Measurements from ENCODE around the gene TAS1R1. TPM values are rescaled to one million over a fixed set of nuclear protein-coding genes. Genes with fewer than 3 reads are reported as not detected.

Gene TAS1R1
- total and polyA plus RNA-seq, 3 experiments from 2014 or later: not detected

- no peak for DNase-seq
- POLR2A ChIA-PET: no interaction called here
Observed at GRCh38 chr1:6569033-6569432, 13.9 kb downstream of the TAS1R1 start.

GRCh38 chr1:6570100-6570499 is 15.0 kb downstream of the TAS1R1 start:
- Mint-ChIP-seq H3K4me1 (no peaks in the 10 kb centered on the region), H3K27me3 (peaks cover 0 to 11% of the 10 kb centered on the region in 2 donors), H3K36me3 (no peaks in the 10 kb centered on the region), H3K27ac (no peak overlapping the region), H3K4me3 (no peak overlapping the region), H3K9me3 (peaks cover 0 to 4% (median 0%) of the 10 kb centered on the region in 5 donors)
- CTCF ChIA-PET: interaction anchor here (1.5 kb wide), 1 partner anchor 147 kb away, joined by 3 read pairs; no protein-coding TSS in a partner anchor
- Histone ChIP-seq H3K9me3 (ENCODE audit: low read length) (no peaks in the 10 kb centered on the region), H3K36me3 (ENCODE audit: insufficient read depth, low read length) (no peaks in the 10 kb centered on the region), H3K4me1 (ENCODE audit: insufficient read depth, low read length) (no peaks in the 10 kb centered on the region), H3K27me3 (ENCODE audit: insufficient read depth, low read length, poor library complexity, severe bottlenecking) (no peaks in the 10 kb centered on the region), H3K4me3 (ENCODE audit: low read length) (no peak overlapping the region), H3K27ac (ENCODE audit: low read depth, low read length) (no peak overlapping the region)
- DNase-seq: no peak
- POLR2A ChIA-PET: interaction anchor here (0.9 kb wide), 1 partner anchor 10 kb away, joined by 3 read pairs; the partner anchor contains the start of gene ZBTB48

More at GRCh38 chr1:6569033-6569432, 13.9 kb downstream of the TAS1R1 start:
- H3K27me3 ChIP-seq (ENCODE audit: insufficient read depth, low read length, poor library complexity, severe bottlenecking): no peaks in the 10 kb centered on the region
- peaks cover 0 to 8% of the 10 kb centered on the region in 2 donors for H3K27me3 Mint-ChIP-seq
- no peak overlapping the region for H3K27ac ChIP-seq (ENCODE audit: low read depth, low read length)
- peak overlapping the region in 2 of 8 donors; percentile 4 to 43 for H3K27ac Mint-ChIP-seq
- CTCF ChIA-PET: interaction anchor here (1.7 kb wide), 1 partner anchor 9 kb away, joined by 4 read pairs; no protein-coding TSS in a partner anchor
- no peaks in the 10 kb centered on the region for H3K4me1 ChIP-seq (ENCODE audit: insufficient read depth, low read length)
- no peak overlapping the region for H3K4me3 Mint-ChIP-seq
- no peaks in the 10 kb centered on the region for H3K9me3 ChIP-seq (ENCODE audit: low read length)
- no peak overlapping the region for H3K4me3 ChIP-seq (ENCODE audit: low read length)
- no peaks in the 10 kb centered on the region for H3K4me1 Mint-ChIP-seq
- no peaks in the 10 kb centered on the region for H3K36me3 Mint-ChIP-seq
- H3K9me3 Mint-ChIP-seq: peaks cover 0 to 4% (median 0%) of the 10 kb centered on the region in 5 donors
- H3K36me3 ChIP-seq (ENCODE audit: insufficient read depth, low read length): no peaks in the 10 kb centered on the region

GRCh38 chr1:6570987-6571386 is 15.9 kb downstream of the TAS1R1 start:
- H3K4me3 ChIP-seq (ENCODE audit: low read length): no peak overlapping the region
- Mint-ChIP-seq H3K4me1 (no peaks in the 10 kb centered on the region), H3K27ac (no peak overlapping the region), H3K4me3 (no peak overlapping the region), H3K36me3 (no peaks in the 10 kb centered on the region), H3K9me3 (peaks cover 0 to 4% (median 0%) of the 10 kb centered on the region in 5 donors), H3K27me3 (peaks cover 0 to 11% of the 10 kb centered on the region in 2 donors)
- H3K27me3 ChIP-seq (ENCODE audit: insufficient read depth, low read length, poor library complexity, severe bottlenecking): no peaks in the 10 kb centered on the region
- DNase-seq: no peak
- CTCF ChIA-PET: interaction anchor here (1.5 kb wide), 1 partner anchor 148 kb away, joined by 3 read pairs; no protein-coding TSS in a partner anchor
- no peaks in the 10 kb centered on the region for H3K9me3 ChIP-seq (ENCODE audit: low read length)
- H3K4me1 ChIP-seq (ENCODE audit: insufficient read depth, low read length): no peaks in the 10 kb centered on the region
- no peak overlapping the region for H3K27ac ChIP-seq (ENCODE audit: low read depth, low read length)
- no peaks in the 10 kb centered on the region for H3K36me3 ChIP-seq (ENCODE audit: insufficient read depth, low read length)
- POLR2A ChIA-PET: interaction anchor here (0.6 to 0.9 kb wide), 2 partner anchors 9 to 62 kb away, joined by 3 read pairs; partner anchors contain the start of gene ZBTB48

GRCh38 chr1:6572653-6573383 is 17.7 kb downstream of the TAS1R1 start:
- Histone ChIP-seq H3K27ac (ENCODE audit: low read depth, low read length) (no peak overlapping the region), H3K36me3 (ENCODE audit: insufficient read depth, low read length) (no peaks in the 10 kb centered on the region), H3K4me1 (ENCODE audit: insufficient read depth, low read length) (no peaks in the 10 kb centered on the region), H3K27me3 (ENCODE audit: insufficient read depth, low read length, poor library complexity, severe bottlenecking) (no peaks in the 10 kb centered on the region), H3K4me3 (ENCODE audit: low read length) (no peak overlapping the region), H3K9me3 (ENCODE audit: low read length) (no peaks in the 10 kb centered on the region)
- ChIA-PET POLR2A (no interaction called here), CTCF (interaction anchor here (3.3 kb wide), 1 partner anchor 18 kb away, joined by 10 read pairs; the partner anchor contains the start of genes NOL9 and TAS1R1)
- no peaks in the 10 kb centered on the region for H3K4me1 Mint-ChIP-seq
- peaks cover 0 to 4% (median 0%) of the 10 kb centered on the region in 5 donors for H3K9me3 Mint-ChIP-seq
- H3K27me3 Mint-ChIP-seq: peaks cover 0 to 11% of the 10 kb centered on the region in 2 donors
- H3K36me3 Mint-ChIP-seq: no peaks in the 10 kb centered on the region
- DNase-seq: no peak
- H3K27ac Mint-ChIP-seq: peak overlapping the region in 1 of 8 donors; percentile 19
- no peak overlapping the region for H3K4me3 Mint-ChIP-seq

- no peaks in the 10 kb centered on the region for H3K36me3 ChIP-seq (ENCODE audit: insufficient read depth, low read length)
- ChIA-PET CTCF (interaction anchor here (3.3 kb wide), 1 partner anchor 20 kb away, joined by 10 read pairs; the partner anchor contains the start of genes NOL9 and TAS1R1), POLR2A (no interaction called here)
- Mint-ChIP-seq H3K27me3 (peaks cover 0 to 10% of the 10 kb centered on the region in 2 donors), H3K36me3 (no peaks in the 10 kb centered on the region), H3K4me1 (peaks cover under 1 to 3% (median 1%) of the 10 kb centered on the region in 3 donors), H3K9me3 (peaks cover 0 to 4% (median 0%) of the 10 kb centered on the region in 5 donors), H3K27ac (no peak overlapping the region), H3K4me3 (no peak overlapping the region)
- H3K4me1 ChIP-seq (ENCODE audit: insufficient read depth, low read length): peaks cover under 1% of the 10 kb centered on the region
- no peak overlapping the region for H3K4me3 ChIP-seq (ENCODE audit: low read length)
- no peaks in the 10 kb centered on the region for H3K27me3 ChIP-seq (ENCODE audit: insufficient read depth, low read length, poor library complexity, severe bottlenecking)
- no peak for DNase-seq
- H3K27ac ChIP-seq (ENCODE audit: low read depth, low read length): no peak overlapping the region
- H3K9me3 ChIP-seq (ENCODE audit: low read length): no peaks in the 10 kb centered on the region
Observed at GRCh38 chr1:6574025-6574620, 19.0 kb downstream of the TAS1R1 start.

- CTCF ChIA-PET: interaction anchor here (3.3 kb wide), 1 partner anchor 20 kb away, joined by 10 read pairs; the partner anchor contains the start of genes NOL9 and TAS1R1
- POLR2A ChIA-PET: no interaction called here
- Histone ChIP-seq H3K4me3 (ENCODE audit: low read length) (no peak overlapping the region), H3K27ac (ENCODE audit: low read depth, low read length) (no peak overlapping the region), H3K4me1 (ENCODE audit: insufficient read depth, low read length) (peaks cover 6% of the 10 kb centered on the region), H3K36me3 (ENCODE audit: insufficient read depth, low read length) (no peaks in the 10 kb centered on the region), H3K9me3 (ENCODE audit: low read length) (no peaks in the 10 kb centered on the region), H3K27me3 (ENCODE audit: insufficient read depth, low read length, poor library complexity, severe bottlenecking) (no peaks in the 10 kb centered on the region)
- Mint-ChIP-seq H3K36me3 (peaks cover 0 to 3% (median 0%) of the 10 kb centered on the region in 3 donors), H3K4me3 (no peak overlapping the region), H3K4me1 (peaks cover 8 to 10% (median 8%) of the 10 kb centered on the region in 3 donors), H3K9me3 (peaks cover 0 to 4% (median 0%) of the 10 kb centered on the region in 5 donors), H3K27ac (no peak overlapping the region), H3K27me3 (peaks cover 0 to 8% of the 10 kb centered on the region in 2 donors)
- DNase-seq: no peak
Observed at GRCh38 chr1:6574818-6575217, 19.7 kb downstream of the TAS1R1 start.

GRCh38 chr1:6577831-6578525 is 22.9 kb downstream of the TAS1R1 start:
- Histone ChIP-seq H3K4me1 (ENCODE audit: insufficient read depth, low read length) (peaks cover 30% of the 10 kb centered on the region), H3K9me3 (ENCODE audit: low read length) (no peaks in the 10 kb centered on the region), H3K4me3 (ENCODE audit: low read length) (no peak overlapping the region), H3K27me3 (ENCODE audit: insufficient read depth, low read length, poor library complexity, severe bottlenecking) (no peaks in the 10 kb centered on the region), H3K27ac (ENCODE audit: low read depth, low read length) (no peak overlapping the region), H3K36me3 (ENCODE audit: insufficient read depth, low read length) (no peaks in the 10 kb centered on the region)
- H3K9me3 Mint-ChIP-seq: no peaks in the 10 kb centered on the region
- peak overlapping the region in 6 of 8 donors; percentile 24 to 87 (median 65) for H3K27ac Mint-ChIP-seq
- peaks cover 0 to 3% of the 10 kb centered on the region in 2 donors for H3K27me3 Mint-ChIP-seq
- DNase-seq: no peak
- POLR2A ChIA-PET: interaction anchor here (4.0 kb wide), 1 partner anchor 24 kb away, joined by 64 read pairs; the partner anchor contains the start of gene KLHL21
- CTCF ChIA-PET: interaction anchor here (0.9 to 1.4 kb wide), 4 partner anchors 9 to 88 kb away, joined by 3 to 4 read pairs (median 4); partner anchors contain the start of genes NOL9 and TAS1R1
- peaks cover 29 to 40% (median 34%) of the 10 kb centered on the region in 3 donors for H3K4me1 Mint-ChIP-seq
- H3K4me3 Mint-ChIP-seq: peak overlapping the region in 4 of 7 donors; percentile 6 to 71 (median 44)
- H3K36me3 Mint-ChIP-seq: peaks cover 0 to 13% (median 0%) of the 10 kb centered on the region in 3 donors
